ENCODE measurements around the gene CLRN2.

Gene CLRN2

GRCh38 chr4:17497890-17498523 is 17.0 kb upstream of the CLRN2 start:
- H3K4me3 ChIP-seq (ENCODE audit: low read depth, low read length), result no peak overlapping the region
- TF ChIP-seq CTCF (IDR thresholded peaks at IDR 0.05; ENCODE audit: insufficient read depth, low read length, missing control alignments), result no peak
- DNase-seq (ENCODE audit: low read depth, low spot score), result no peak
- CTCF ChIA-PET, result interaction anchor here (1.2 to 2.0 kb wide), 2 partner anchors 11 to 14 kb away, joined by 3 to 5 read pairs; no protein-coding TSS in a partner anchor
- POLR2A ChIA-PET, result no interaction called here

GRCh38 chr4:17500574-17500973 is 14.4 kb upstream of the CLRN2 start:
- POLR2A ChIA-PET, result no interaction called here
- H3K4me3 ChIP-seq (ENCODE audit: low read depth, low read length), result no peak overlapping the region
- CTCF ChIA-PET, result interaction anchor here (1.6 kb wide), 1 partner anchor 12 kb away, joined by 7 read pairs; the partner anchor contains the start of gene QDPR
- no peak for DNase-seq (ENCODE audit: low read depth, low spot score)
- no peak for TF ChIP-seq CTCF (IDR thresholded peaks at IDR 0.05; ENCODE audit: insufficient read depth, low read length, missing control alignments)

- H3K4me3 ChIP-seq (ENCODE audit: low read depth, low read length), result no peak overlapping the region
- DNase-seq (ENCODE audit: low read depth, low spot score), result peak; percentile 7
- no peak for TF ChIP-seq CTCF (IDR thresholded peaks at IDR 0.05; ENCODE audit: insufficient read depth, low read length, missing control alignments)
- POLR2A ChIA-PET, result no interaction called here
- CTCF ChIA-PET, result no interaction called here
Observed at GRCh38 chr4:17502756-17503155, 12.2 kb upstream of the CLRN2 start.

- H3K4me3 ChIP-seq (ENCODE audit: low read depth, low read length), result no peak overlapping the region
- CTCF ChIA-PET, result interaction anchor here (0.6 to 0.9 kb wide), 2 partner anchors 45 to 1862 kb away, joined by 3 to 4 read pairs; no protein-coding TSS in a partner anchor
- no peak for DNase-seq (ENCODE audit: low read depth, low spot score)
- POLR2A ChIA-PET, result no interaction called here
- TF ChIP-seq CTCF (IDR thresholded peaks at IDR 0.05; ENCODE audit: insufficient read depth, low read length, missing control alignments), result no peak
Observed at GRCh38 chr4:17504081-17504480, 10.9 kb upstream of the CLRN2 start.

GRCh38 chr4:17510582-17510981 is 4.4 kb upstream of the CLRN2 start:
- TF ChIP-seq CTCF (IDR thresholded peaks at IDR 0.05; ENCODE audit: insufficient read depth, low read length, missing control alignments), result no peak
- POLR2A ChIA-PET, result no interaction called here
- DNase-seq (ENCODE audit: low read depth, low spot score), result no peak
- CTCF ChIA-PET, result interaction anchor here (0.8 to 0.9 kb wide), 4 partner anchors 17 to 1068 kb away, joined by 3 to 4 read pairs (median 3); no protein-coding TSS in a partner anchor
- no peak overlapping the region for H3K4me3 ChIP-seq (ENCODE audit: low read depth, low read length)

DNA sequence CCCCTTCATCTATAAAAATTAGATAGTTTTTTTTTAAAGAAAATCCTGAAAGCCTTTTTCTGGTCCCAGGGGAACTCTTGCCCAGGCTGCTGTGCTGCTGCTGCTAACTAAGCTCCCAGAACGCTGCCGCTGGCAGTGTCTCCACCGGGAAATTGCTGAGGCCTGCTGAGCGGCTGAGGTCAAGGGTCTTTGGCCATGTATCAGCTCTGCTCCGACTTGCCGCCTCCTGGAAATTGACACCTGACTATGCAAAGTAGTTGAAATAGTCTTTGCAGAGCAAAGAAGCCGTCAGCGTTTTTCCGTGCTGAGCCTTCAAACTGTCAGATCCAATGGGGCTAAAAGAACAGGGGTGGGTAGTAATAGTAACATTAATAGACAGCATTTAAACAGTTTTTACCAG is 3.9 kb upstream of the CLRN2 start:
- TF ChIP-seq CTCF (IDR thresholded peaks at IDR 0.05; ENCODE audit: insufficient read depth, low read length, missing control alignments), result no peak
- H3K4me3 ChIP-seq (ENCODE audit: low read depth, low read length), result peak overlapping the region; percentile 59
- ChIA-PET CTCF (interaction anchor here (0.8 to 1.1 kb wide), 4 partner anchors 38 to 1068 kb away, joined by 3 to 4 read pairs (median 3); no protein-coding TSS in a partner anchor), POLR2A (no interaction called here)
- DNase-seq (ENCODE audit: low read depth, low spot score), result no peak
